ENCODE measurements around the gene EFHC1. TPM values are rescaled to one million over a fixed set of nuclear protein-coding genes. Genes with fewer than 3 reads are reported as not detected.

Gene EFHC1, protein sequence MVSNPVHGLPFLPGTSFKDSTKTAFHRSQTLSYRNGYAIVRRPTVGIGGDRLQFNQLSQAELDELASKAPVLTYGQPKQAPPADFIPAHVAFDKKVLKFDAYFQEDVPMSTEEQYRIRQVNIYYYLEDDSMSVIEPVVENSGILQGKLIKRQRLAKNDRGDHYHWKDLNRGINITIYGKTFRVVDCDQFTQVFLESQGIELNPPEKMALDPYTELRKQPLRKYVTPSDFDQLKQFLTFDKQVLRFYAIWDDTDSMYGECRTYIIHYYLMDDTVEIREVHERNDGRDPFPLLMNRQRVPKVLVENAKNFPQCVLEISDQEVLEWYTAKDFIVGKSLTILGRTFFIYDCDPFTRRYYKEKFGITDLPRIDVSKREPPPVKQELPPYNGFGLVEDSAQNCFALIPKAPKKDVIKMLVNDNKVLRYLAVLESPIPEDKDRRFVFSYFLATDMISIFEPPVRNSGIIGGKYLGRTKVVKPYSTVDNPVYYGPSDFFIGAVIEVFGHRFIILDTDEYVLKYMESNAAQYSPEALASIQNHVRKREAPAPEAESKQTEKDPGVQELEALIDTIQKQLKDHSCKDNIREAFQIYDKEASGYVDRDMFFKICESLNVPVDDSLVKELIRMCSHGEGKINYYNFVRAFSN
- total RNA-seq, result 14.1 TPM

DNA sequence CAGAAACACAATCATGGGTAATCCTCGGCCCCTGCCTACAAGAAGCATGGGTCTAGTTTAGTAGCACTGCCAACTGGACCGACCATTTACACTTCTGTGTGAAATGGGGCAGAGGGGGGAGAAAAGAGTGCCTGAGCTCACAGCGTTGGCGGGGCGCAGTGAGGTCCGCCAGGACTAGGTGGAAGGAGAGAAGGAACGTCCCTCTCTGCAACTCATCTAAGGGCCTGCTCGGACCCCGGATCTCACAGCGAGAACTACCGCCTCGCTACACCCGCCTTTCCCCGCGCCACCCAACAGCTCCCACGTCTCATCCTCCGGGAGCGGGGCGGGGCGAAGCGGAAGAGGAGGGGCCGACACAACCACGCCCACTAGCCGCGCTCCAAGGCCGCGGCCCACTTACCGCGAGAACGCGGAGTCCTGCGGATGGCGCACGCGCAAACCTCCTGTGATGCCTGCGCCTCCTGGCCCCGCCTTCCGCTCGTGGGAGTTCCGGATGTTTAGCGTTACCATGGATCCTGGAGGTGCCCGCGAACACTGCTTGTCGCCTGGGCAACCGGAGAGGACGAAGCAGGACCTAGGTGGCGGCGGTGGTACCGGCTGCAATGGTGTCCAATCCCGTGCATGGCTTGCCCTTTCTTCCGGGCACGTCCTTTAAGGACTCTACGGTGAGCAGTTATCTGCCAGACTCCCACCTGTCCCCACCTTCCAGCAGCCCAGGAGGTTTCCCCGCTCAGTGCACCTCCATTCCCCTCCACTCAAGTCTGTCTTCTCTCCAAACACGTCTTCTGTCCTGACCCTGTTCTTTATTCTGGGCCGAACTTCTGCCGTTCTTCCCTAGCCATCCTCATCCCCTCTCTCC is at the start of gene EFHC1:
TSS of gene EFHC1 (plus strand) at position 534 of the 859 bp plus-strand sequence. CDS start at position 603, 69 bp downstream.
- Histone ChIP-seq H3K27me3 (ENCODE audit: control insufficient read depth in 3 of 3, insufficient read depth in 3 of 3, low read length in 3 of 3) (no peaks in the 10 kb centered on the region), H3K4me1 (ENCODE audit: control insufficient read depth in 3 of 3, insufficient read depth in 3 of 3, low read length in 3 of 3) (peaks cover 10 to 27% (median 19%) of the 10 kb centered on the region in 3 donors), H3K9me3 (ENCODE audit: control insufficient read depth in 3 of 3, low read length in 3 of 3) (no peaks in the 10 kb centered on the region), H3K36me3 (ENCODE audit: control insufficient read depth in 3 of 3, insufficient read depth in 3 of 3, low read length in 3 of 3) (peaks cover 0 to 2% (median 0%) of the 10 kb centered on the region in 3 donors), H3K27ac (ENCODE audit: low read depth, low read length) (peak within 1 kb of the TSS; percentile 84), H3K4me3 (ENCODE audit: low read length in 3 of 3) (peak within 1 kb of the TSS; percentile 96 to 100 (median 100)), H3K9ac (ENCODE audit: low read depth in 1 of 3, low read length in 3 of 3) (peak within 1 kb of the TSS; percentile 81 to 89 (median 85))

DNA sequence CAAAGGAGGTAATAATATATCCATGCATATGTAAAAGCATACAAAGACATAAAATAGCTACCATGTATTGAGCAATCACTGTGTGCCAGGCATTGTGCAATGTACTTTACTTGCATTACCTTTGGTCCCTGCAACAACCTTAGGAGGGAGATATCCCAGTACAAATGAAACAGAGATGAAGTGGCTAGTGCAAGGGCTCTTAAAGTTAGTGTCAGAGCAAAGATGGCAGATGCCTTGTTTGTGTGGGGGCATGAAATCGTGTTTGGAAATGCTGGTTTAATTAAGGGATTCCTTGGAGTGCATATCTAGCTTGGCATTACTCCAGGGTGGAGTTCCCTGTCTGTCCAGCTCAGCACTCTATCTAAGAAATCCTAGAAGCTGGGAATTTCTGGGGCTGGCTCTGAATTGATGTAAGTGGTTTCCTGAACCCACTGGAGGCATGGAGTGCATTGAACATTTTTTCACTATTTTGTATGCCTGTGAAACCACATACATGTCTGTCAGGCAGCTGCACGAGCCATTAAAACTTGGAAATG is 48.4 kb upstream of the EFHC1 start:
- H3K9me3 ChIP-seq (ENCODE audit: control insufficient read depth in 3 of 3, low read length in 3 of 3), result no peaks in the 10 kb centered on the region
- H3K9ac ChIP-seq (ENCODE audit: low read depth in 1 of 3, low read length in 3 of 3), result no peak overlapping the region
- H3K27ac ChIP-seq (ENCODE audit: low read depth, low read length), result no peak overlapping the region
- H3K4me1 ChIP-seq (ENCODE audit: control insufficient read depth in 3 of 3, insufficient read depth in 3 of 3, low read length in 3 of 3), result no peaks in the 10 kb centered on the region
- H3K27me3 ChIP-seq (ENCODE audit: control insufficient read depth in 3 of 3, insufficient read depth in 3 of 3, low read length in 3 of 3), result no peaks in the 10 kb centered on the region
- H3K36me3 ChIP-seq (ENCODE audit: control insufficient read depth in 3 of 3, insufficient read depth in 3 of 3, low read length in 3 of 3), result no peaks in the 10 kb centered on the region
- no peak overlapping the region for H3K4me3 ChIP-seq (ENCODE audit: low read length in 3 of 3)

DNA sequence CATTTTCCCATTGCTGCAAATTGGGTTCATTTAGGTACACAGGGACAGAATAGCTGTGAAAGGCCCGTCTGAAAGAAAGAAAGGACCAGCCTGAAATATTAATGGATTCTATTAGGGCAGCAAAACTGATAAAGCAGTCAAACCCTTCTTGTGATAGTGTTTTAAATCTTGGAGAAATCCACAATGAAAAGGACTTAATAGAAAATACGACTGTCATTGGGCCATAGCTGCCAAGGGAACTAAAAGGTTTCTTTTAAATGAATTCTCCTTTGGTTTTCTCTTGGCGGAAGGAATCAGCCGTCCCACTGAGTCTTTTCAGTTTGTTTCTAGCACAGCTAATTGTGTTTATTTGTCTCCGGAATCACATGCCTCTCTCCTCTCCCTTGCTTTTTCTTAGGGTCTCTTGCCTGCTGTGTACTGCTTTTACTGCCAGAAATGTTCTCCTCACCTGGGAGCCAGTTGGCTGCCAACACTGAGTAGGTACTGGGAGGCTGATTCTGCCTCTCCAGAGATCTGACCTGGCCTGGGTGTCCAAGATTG is 46.9 kb upstream of the EFHC1 start:
- Histone ChIP-seq H3K4me1 (ENCODE audit: control insufficient read depth in 3 of 3, insufficient read depth in 3 of 3, low read length in 3 of 3) (no peaks in the 10 kb centered on the region), H3K36me3 (ENCODE audit: control insufficient read depth in 3 of 3, insufficient read depth in 3 of 3, low read length in 3 of 3) (no peaks in the 10 kb centered on the region), H3K9ac (ENCODE audit: low read depth in 1 of 3, low read length in 3 of 3) (no peak overlapping the region), H3K27ac (ENCODE audit: low read depth, low read length) (no peak overlapping the region), H3K4me3 (ENCODE audit: low read length in 3 of 3) (no peak overlapping the region), H3K27me3 (ENCODE audit: control insufficient read depth in 3 of 3, insufficient read depth in 3 of 3, low read length in 3 of 3) (no peaks in the 10 kb centered on the region), H3K9me3 (ENCODE audit: control insufficient read depth in 3 of 3, low read length in 3 of 3) (no peaks in the 10 kb centered on the region)

DNA sequence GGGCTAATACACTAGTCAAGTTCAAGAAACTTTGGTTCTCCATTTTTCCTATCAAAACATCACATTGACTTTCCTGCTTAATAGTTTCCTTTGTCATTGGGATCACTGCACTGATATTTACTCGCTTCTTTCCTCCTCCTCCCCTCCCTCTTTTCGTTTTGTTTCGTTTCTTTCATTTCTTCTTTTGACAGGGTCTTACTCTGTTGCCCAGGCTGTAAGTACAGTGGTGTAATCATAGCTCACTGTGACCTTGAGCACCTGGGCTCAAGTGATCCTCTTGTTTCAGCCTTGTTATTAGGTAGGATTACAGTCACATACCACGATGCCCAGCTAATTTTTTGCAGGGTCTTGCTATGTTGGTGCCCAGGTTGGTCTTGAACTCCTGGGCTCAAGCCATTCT is 45.9 kb upstream of the EFHC1 start:
- H3K4me3 ChIP-seq (ENCODE audit: low read length in 3 of 3), result no peak overlapping the region
- H3K4me1 ChIP-seq (ENCODE audit: control insufficient read depth in 3 of 3, insufficient read depth in 3 of 3, low read length in 3 of 3), result no peaks in the 10 kb centered on the region
- H3K9me3 ChIP-seq (ENCODE audit: control insufficient read depth in 3 of 3, low read length in 3 of 3), result no peaks in the 10 kb centered on the region
- H3K36me3 ChIP-seq (ENCODE audit: control insufficient read depth in 3 of 3, insufficient read depth in 3 of 3, low read length in 3 of 3), result no peaks in the 10 kb centered on the region
- no peak overlapping the region for H3K27ac ChIP-seq (ENCODE audit: low read depth, low read length)
- no peaks in the 10 kb centered on the region for H3K27me3 ChIP-seq (ENCODE audit: control insufficient read depth in 3 of 3, insufficient read depth in 3 of 3, low read length in 3 of 3)
- no peak overlapping the region for H3K9ac ChIP-seq (ENCODE audit: low read depth in 1 of 3, low read length in 3 of 3)

DNA sequence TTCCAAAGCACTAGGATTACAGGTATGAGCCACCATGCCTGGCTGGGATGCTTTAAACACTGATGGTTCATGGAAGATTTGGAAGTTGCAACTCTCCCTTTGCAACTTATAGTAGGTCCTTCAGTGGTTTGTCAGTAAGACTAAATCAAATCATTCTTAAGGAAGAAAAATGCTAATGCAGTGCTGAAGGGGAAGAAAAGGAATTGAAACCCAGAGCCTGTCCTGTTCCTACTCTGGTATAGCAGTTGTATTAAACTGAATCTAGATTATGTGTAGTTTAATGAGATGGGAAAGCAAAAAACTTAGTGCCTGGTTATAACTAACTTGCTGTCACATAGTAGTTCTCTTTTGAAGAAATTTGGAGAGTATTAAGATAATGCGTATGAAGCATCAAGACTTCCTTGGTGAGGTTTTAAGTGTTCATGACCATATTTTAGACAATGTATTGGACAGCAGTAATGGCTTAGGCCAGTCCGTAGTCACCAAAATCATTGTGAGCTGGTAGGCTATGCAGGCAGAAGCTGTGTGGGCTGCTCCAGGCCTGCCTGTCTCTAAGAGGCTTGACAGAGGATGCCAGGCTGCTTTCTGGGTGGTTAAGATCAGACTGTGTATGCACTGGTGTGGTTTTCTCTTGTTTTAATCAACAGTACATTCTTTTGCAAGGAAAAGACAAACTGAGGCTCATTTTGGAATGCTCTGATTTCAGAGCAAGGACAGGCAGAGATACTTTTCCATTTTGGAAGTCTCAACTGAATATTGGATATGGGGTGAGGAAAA is 44.2 kb upstream of the EFHC1 start:
- Histone ChIP-seq H3K9me3 (ENCODE audit: control insufficient read depth in 3 of 3, low read length in 3 of 3) (no peaks in the 10 kb centered on the region), H3K4me1 (ENCODE audit: control insufficient read depth in 3 of 3, insufficient read depth in 3 of 3, low read length in 3 of 3) (no peaks in the 10 kb centered on the region), H3K27me3 (ENCODE audit: control insufficient read depth in 3 of 3, insufficient read depth in 3 of 3, low read length in 3 of 3) (no peaks in the 10 kb centered on the region), H3K36me3 (ENCODE audit: control insufficient read depth in 3 of 3, insufficient read depth in 3 of 3, low read length in 3 of 3) (no peaks in the 10 kb centered on the region), H3K9ac (ENCODE audit: low read depth in 1 of 3, low read length in 3 of 3) (no peak overlapping the region), H3K27ac (ENCODE audit: low read depth, low read length) (no peak overlapping the region), H3K4me3 (ENCODE audit: low read length in 3 of 3) (no peak overlapping the region)

DNA sequence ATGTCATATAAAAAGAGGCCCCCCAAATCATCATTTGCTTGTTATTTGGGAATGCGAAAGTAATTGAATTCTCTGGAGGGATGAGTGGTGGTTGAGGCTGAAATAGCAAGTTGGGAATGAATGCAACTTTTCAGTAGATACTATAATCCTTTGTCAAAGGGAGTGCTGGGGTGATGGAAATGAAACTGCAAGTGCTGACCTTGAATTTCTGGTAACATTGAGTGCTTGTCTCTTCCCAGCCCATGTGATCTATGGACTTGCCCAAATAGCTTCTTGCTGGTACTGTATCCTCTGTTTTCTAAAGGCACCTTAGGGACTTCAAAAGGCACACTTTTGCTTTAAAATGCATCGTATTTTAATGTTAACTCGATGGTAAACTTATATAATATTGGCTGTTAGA is 43.4 kb upstream of the EFHC1 start:
- Histone ChIP-seq H3K4me3 (ENCODE audit: low read length in 3 of 3) (no peak overlapping the region), H3K9ac (ENCODE audit: low read depth in 1 of 3, low read length in 3 of 3) (no peak overlapping the region), H3K27me3 (ENCODE audit: control insufficient read depth in 3 of 3, insufficient read depth in 3 of 3, low read length in 3 of 3) (no peaks in the 10 kb centered on the region), H3K9me3 (ENCODE audit: control insufficient read depth in 3 of 3, low read length in 3 of 3) (no peaks in the 10 kb centered on the region), H3K27ac (ENCODE audit: low read depth, low read length) (no peak overlapping the region), H3K36me3 (ENCODE audit: control insufficient read depth in 3 of 3, insufficient read depth in 3 of 3, low read length in 3 of 3) (no peaks in the 10 kb centered on the region), H3K4me1 (ENCODE audit: control insufficient read depth in 3 of 3, insufficient read depth in 3 of 3, low read length in 3 of 3) (no peaks in the 10 kb centered on the region)

DNA sequence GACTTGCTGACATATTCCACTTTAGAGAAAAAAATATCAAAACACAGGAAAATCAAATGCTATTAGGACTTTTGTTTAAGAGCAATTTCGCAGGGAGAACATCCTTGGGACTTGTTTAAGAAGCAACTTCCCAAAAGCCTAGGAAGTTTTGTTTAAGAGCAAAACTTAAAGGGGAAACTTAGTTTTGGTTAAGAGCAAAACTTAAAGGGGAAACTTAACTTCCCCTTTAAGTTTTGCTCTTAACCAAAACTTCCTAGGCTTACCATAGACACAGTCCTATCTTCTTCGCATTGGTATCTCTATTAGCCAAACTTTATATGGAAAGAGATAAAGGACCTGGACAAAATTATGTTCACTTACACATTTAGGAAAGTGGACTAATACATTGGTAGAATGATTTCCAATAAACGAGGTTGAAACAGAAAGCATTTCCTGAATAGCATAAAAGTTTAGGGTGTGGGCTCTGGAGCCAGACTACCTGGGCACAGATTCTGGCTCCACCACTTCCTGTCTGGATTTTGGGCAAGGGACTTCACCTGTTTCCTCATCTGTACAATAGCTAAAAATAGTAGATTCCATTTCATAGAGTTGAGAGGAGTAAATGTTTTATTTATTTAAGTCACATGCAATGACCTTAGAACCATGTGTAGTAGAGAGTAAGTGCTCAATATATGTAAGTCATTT is 42.5 kb upstream of the EFHC1 start:
- H3K4me1 ChIP-seq (ENCODE audit: control insufficient read depth in 3 of 3, insufficient read depth in 3 of 3, low read length in 3 of 3), result no peaks in the 10 kb centered on the region
- H3K9ac ChIP-seq (ENCODE audit: low read depth in 1 of 3, low read length in 3 of 3), result no peak overlapping the region
- H3K27ac ChIP-seq (ENCODE audit: low read depth, low read length), result no peak overlapping the region
- H3K36me3 ChIP-seq (ENCODE audit: control insufficient read depth in 3 of 3, insufficient read depth in 3 of 3, low read length in 3 of 3), result no peaks in the 10 kb centered on the region
- no peaks in the 10 kb centered on the region for H3K27me3 ChIP-seq (ENCODE audit: control insufficient read depth in 3 of 3, insufficient read depth in 3 of 3, low read length in 3 of 3)
- no peaks in the 10 kb centered on the region for H3K9me3 ChIP-seq (ENCODE audit: control insufficient read depth in 3 of 3, low read length in 3 of 3)
- no peak overlapping the region for H3K4me3 ChIP-seq (ENCODE audit: low read length in 3 of 3)

DNA sequence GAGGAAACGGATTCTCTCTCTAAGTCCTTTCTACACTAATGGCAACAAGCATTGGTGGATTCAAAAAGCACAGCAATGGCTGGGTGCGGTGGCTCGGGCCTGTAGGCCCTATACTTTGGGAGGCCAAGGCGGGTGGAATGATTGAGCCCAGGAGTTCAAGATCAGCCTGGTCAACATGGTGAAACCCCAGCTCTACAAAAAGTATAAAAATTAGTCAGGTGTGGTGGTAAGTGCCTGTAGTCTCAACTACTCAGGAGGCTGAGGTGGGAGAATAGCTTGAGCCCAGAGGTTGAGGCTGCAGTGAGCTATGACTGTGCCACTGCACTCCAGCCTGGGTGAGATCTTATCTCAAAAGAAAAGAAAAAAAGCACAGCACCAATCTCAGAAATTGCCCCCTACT is 38.9 kb upstream of the EFHC1 start:
- Histone ChIP-seq H3K4me1 (ENCODE audit: control insufficient read depth in 3 of 3, insufficient read depth in 3 of 3, low read length in 3 of 3) (no peaks in the 10 kb centered on the region), H3K27ac (ENCODE audit: low read depth, low read length) (no peak overlapping the region), H3K9me3 (ENCODE audit: control insufficient read depth in 3 of 3, low read length in 3 of 3) (no peaks in the 10 kb centered on the region), H3K27me3 (ENCODE audit: control insufficient read depth in 3 of 3, insufficient read depth in 3 of 3, low read length in 3 of 3) (no peaks in the 10 kb centered on the region), H3K4me3 (ENCODE audit: low read length in 3 of 3) (no peak overlapping the region), H3K36me3 (ENCODE audit: control insufficient read depth in 3 of 3, insufficient read depth in 3 of 3, low read length in 3 of 3) (no peaks in the 10 kb centered on the region), H3K9ac (ENCODE audit: low read depth in 1 of 3, low read length in 3 of 3) (no peak overlapping the region)
